H9 (cell line): Measurements from ENCODE around the gene STAB2. TPM values are rescaled to one million over a fixed set of nuclear protein-coding genes. Genes with fewer than 3 reads are reported as not detected.

Experiments
- DNase-seq: peaks from one replicate; pipeline ENCODE4 v3.0.0-alpha.2; 2017
- H2AFZ ChIP-seq: one replicate; pipeline ENCODE4 v1.6.1; 2013; ENCODE audit warnings: mild to moderate bottlenecking, low read length, control low read depth, moderate library complexity
- H2AK5ac ChIP-seq: 2 replicates; pipeline ENCODE4 v1.6.1; 2013; ENCODE audit warnings: low read length, control low read depth, mixed read lengths; ENCODE audit not compliant: insufficient read length
- H2BK120ac ChIP-seq: one replicate; pipeline ENCODE4 v1.6.1; 2013; ENCODE audit warnings: low read depth, mild to moderate bottlenecking, low read length, control low read depth, inconsistent platforms; ENCODE audit not compliant: poor library complexity, severe bottlenecking
- H2BK12ac ChIP-seq: 2 replicates; pipeline ENCODE4 v1.6.1; 2013; ENCODE audit warnings: low read length, control low read depth, mixed read lengths, low read depth; ENCODE audit not compliant: insufficient read length
- H2BK15ac ChIP-seq: 2 replicates; pipeline ENCODE4 v1.6.1; 2013; ENCODE audit warnings: low read depth, low read length, control low read depth
- H2BK20ac ChIP-seq: one replicate; pipeline ENCODE4 v1.6.1; 2013; ENCODE audit warnings: low read depth, mild to moderate bottlenecking, low read length, control low read depth, inconsistent platforms; ENCODE audit not compliant: poor library complexity, severe bottlenecking
- H2BK5ac ChIP-seq: 2 replicates; pipeline ENCODE4 v1.6.1; 2013; ENCODE audit warnings: low read length, control low read depth, mixed read lengths; ENCODE audit not compliant: insufficient read length
- H3K14ac ChIP-seq: 2 replicates; pipeline ENCODE4 v1.6.1; 2013; ENCODE audit warnings: low read length, control low read depth; ENCODE audit not compliant: insufficient read depth
- H3K18ac ChIP-seq: 2 replicates; pipeline ENCODE4 v1.6.1; 2013; ENCODE audit warnings: low read depth, mild to moderate bottlenecking, mixed read lengths, low read length, control low read depth; ENCODE audit not compliant: insufficient read length
- H3K23ac ChIP-seq: 2 replicates; pipeline ENCODE4 v1.6.1; 2013; ENCODE audit warnings: low read length, control low read depth, mixed read lengths, low read depth; ENCODE audit not compliant: insufficient read length
- H3K23me2 ChIP-seq: 2 replicates; pipeline ENCODE4 v1.6.1; 2013; ENCODE audit warnings: low read depth, mild to moderate bottlenecking, mixed read lengths, low read length, control low read depth; ENCODE audit not compliant: insufficient read length, poor library complexity, severe bottlenecking
- H3K27ac ChIP-seq: 2 replicates; pipeline ENCODE4 v1.5.1; 2013; ENCODE audit warnings: low read length, control low read depth, mixed read lengths, low read depth; ENCODE audit not compliant: insufficient read length
- H3K27me3 ChIP-seq: 2 replicates; pipeline ENCODE4 v1.6.1; 2013; ENCODE audit warnings: low read length, control low read depth, inconsistent platforms; ENCODE audit not compliant: insufficient read depth
- H3K4ac ChIP-seq: 2 replicates; pipeline ENCODE4 v1.6.1; 2013; ENCODE audit warnings: low read depth, mild to moderate bottlenecking, control low read depth, inconsistent platforms, low read length, moderate library complexity
- H3K4me1 ChIP-seq: 2 replicates; pipeline ENCODE4 v1.6.1; 2013; ENCODE audit warnings: low read length, control low read depth, inconsistent platforms; ENCODE audit not compliant: insufficient read depth
- H3K4me2 ChIP-seq: 2 replicates; pipeline ENCODE4 v1.6.1; 2013; ENCODE audit warnings: low read length, control low read depth, mixed read lengths; ENCODE audit not compliant: insufficient read length, insufficient read depth
- H3K56ac ChIP-seq: 2 replicates; pipeline ENCODE4 v1.6.1; 2013; ENCODE audit warnings: low read depth, mild to moderate bottlenecking, mixed read lengths, low read length, control low read depth; ENCODE audit not compliant: insufficient read length
- H3K79me1 ChIP-seq: 2 replicates; pipeline ENCODE4 v1.6.1; 2013; ENCODE audit warnings: low read depth, mild to moderate bottlenecking, moderate library complexity, low read length, control low read depth, inconsistent platforms; ENCODE audit not compliant: insufficient read depth, poor library complexity, severe bottlenecking
- H3K79me2 ChIP-seq: 2 replicates; pipeline ENCODE4 v1.6.1; 2013; ENCODE audit warnings: low read length, control low read depth, inconsistent platforms; ENCODE audit not compliant: insufficient read depth
- H3K9ac ChIP-seq: 2 replicates; pipeline ENCODE4 v1.6.1; 2013; ENCODE audit warnings: low read length, control low read depth, mixed read lengths; ENCODE audit not compliant: insufficient read length; ENCODE audit errors: extremely low read depth
- H3K9me3 ChIP-seq: one replicate; pipeline ENCODE4 v1.6.1; 2013; ENCODE audit warnings: low read depth, low read length, inconsistent platforms; ENCODE audit not compliant: control insufficient read depth
- H3T11ph ChIP-seq: one replicate; pipeline ENCODE4 v1.6.1; 2013; ENCODE audit warnings: mild to moderate bottlenecking, low read length, control low read depth, inconsistent platforms
- H4K20me1 ChIP-seq: one replicate; pipeline ENCODE4 v1.6.1; 2013; ENCODE audit not compliant: control insufficient read depth, insufficient read length, insufficient read depth
- H4K5ac ChIP-seq: 2 replicates; pipeline ENCODE4 v1.6.1; 2013; ENCODE audit warnings: low read depth, mild to moderate bottlenecking, mixed read lengths, low read length, control low read depth; ENCODE audit not compliant: insufficient read length
- H4K8ac ChIP-seq: replicated peaks from 2 replicates; pipeline ENCODE4 v1.6.1; 2013; ENCODE audit warnings: low read length, control low read depth, mixed read lengths, low read depth; ENCODE audit not compliant: insufficient read length
- H4K91ac ChIP-seq: 2 replicates; pipeline ENCODE4 v1.6.1; 2013; ENCODE audit warnings: low read depth, mild to moderate bottlenecking, moderate library complexity, mixed read lengths, low read length, control low read depth; ENCODE audit not compliant: insufficient read length
- H3K27ac Mint-ChIP-seq, 3 experiments: 2 replicates in 2 of 3; 3 replicates in 1 of 3; pipeline ENCODE4 v1.8.0; 2020 to 2021; ENCODE audit warnings: mixed read lengths in 3 of 3, mild to moderate bottlenecking in 1 of 3, moderate library complexity in 1 of 3
- H3K27me3 Mint-ChIP-seq: 2 replicates; pipeline ENCODE4 v1.8.0; 2021; ENCODE audit warnings: low read depth, mild to moderate bottlenecking, moderate library complexity, mixed read lengths
- H3K36me3 Mint-ChIP-seq, 3 experiments: 2 replicates in 2 of 3; 3 replicates in 1 of 3; pipeline ENCODE4 v1.8.0; 2020 to 2021; ENCODE audit warnings: low read depth in 3 of 3, mixed read lengths in 3 of 3; ENCODE audit not compliant: insufficient read depth in 1 of 3
- H3K4me1 Mint-ChIP-seq, 2 experiments: 2 replicates each; pipeline ENCODE4 v1.8.0; 2020; ENCODE audit warnings: mixed read lengths in 2 of 2
- H3K4me3 Mint-ChIP-seq, 2 experiments: 2 replicates in 1 of 2; 3 replicates in 1 of 2; pipeline ENCODE4 v1.8.0; 2020 to 2021; ENCODE audit warnings: mild to moderate bottlenecking in 2 of 2, mixed read lengths in 2 of 2, moderate library complexity in 1 of 2
- H3K9me3 Mint-ChIP-seq, 2 experiments: 2 replicates in 1 of 2; 3 replicates in 1 of 2; pipeline ENCODE4 v1.8.0; 2020; ENCODE audit warnings: mild to moderate bottlenecking in 2 of 2, mixed read lengths in 2 of 2, moderate library complexity in 1 of 2
- WGBS: extraction: QIAGEN DNeasy Blood & Tissue Kit; methylation state at CpG from one replicate; pipeline ENCODE4 v1.1.7; 2013; ENCODE audit warnings: missing lambda C conversion rate, low lambda C conversion rate, mixed read lengths; ENCODE audit not compliant: insufficient read length; ENCODE audit errors: extremely low coverage; 5-methylcytosine and 5-hydroxymethylcytosine counted together
- total RNA-seq: library from RNA; stranded (reverse); gene quantifications from 2 replicates; pipeline ENCODE4 v1.2.1, GENCODE V29; 2021
- TF ChIP-seq, protein P1 (sequence below): fragments of 200-600 bp; sonication (generic); conservative IDR thresholded peaks from 3 replicates; pipeline ENCODE4 v1.8.0; 2021; ENCODE audit warnings: antibody characterized with exemption, mild to moderate bottlenecking

Gene STAB2
- total RNA-seq, 1 experiment from 2014 or later: 0.02 TPM

DNA sequence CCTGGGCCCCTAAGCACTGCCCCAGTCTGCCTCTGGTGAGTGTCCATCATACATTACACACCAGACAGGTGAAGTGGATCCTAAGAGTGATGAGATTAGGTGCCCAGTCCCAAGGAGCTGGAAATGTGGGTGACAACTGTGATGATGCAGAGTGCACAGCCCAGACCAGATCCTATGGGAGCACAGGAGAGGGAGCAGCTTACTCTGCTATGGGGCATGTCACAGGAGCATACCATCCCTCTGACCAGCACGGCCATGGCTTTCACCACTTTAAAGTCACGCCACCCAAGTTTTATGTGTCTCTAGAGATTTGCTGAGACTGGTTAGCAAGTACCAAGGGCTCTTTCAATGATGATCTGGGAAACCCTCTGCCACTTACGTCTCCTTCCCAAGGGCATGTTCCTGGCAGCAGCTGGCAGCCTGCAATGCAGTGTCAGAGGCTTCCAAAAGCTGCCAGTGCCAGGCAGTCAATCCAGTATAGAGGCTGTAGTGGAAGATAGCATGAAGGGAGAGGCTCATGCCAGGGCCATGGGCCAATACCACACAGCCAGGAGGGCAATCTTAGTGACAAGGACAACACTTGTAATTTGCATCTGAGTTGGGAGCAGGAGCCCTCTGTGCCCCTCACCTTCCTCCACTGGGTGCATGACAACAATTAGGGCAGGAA is 40.2 kb downstream of the STAB2 start:
- DNase-seq: no peak
- no peaks in the 10 kb centered on the region for H3K23me2 ChIP-seq
- H3K27me3 ChIP-seq: no peaks in the 10 kb centered on the region
- Mint-ChIP-seq H3K36me3 (no peaks in the 10 kb centered on the region), H3K9me3 (peaks cover 0 to 5% of the 10 kb centered on the region in 2 experiments; a peak in 1 of 5 replicates), H3K27ac (no peak overlapping the region), H3K27me3 (peaks cover 1% of the 10 kb centered on the region; the same call in 1 of the 2 replicates), H3K4me3 (no peak overlapping the region), H3K4me1 (no peaks in the 10 kb centered on the region)
- no peaks in the 10 kb centered on the region for H3K79me1 ChIP-seq
- no peaks in the 10 kb centered on the region for H3K79me2 ChIP-seq
- no peaks in the 10 kb centered on the region for H3K9me3 ChIP-seq
- H3K4me2 ChIP-seq: no peak overlapping the region
- H2BK5ac ChIP-seq: no peak overlapping the region
- no peak overlapping the region for H3K4ac ChIP-seq
- no peak overlapping the region for H2BK20ac ChIP-seq
- H2BK120ac ChIP-seq: no peak overlapping the region
- H2BK15ac ChIP-seq: no peak overlapping the region
- H3K27ac ChIP-seq: no peak overlapping the region
- whole genome bisulfite sequencing: no CpG with 5 or more reads among the region's 3 CpGs
- TF ChIP-seq, protein P1, sequence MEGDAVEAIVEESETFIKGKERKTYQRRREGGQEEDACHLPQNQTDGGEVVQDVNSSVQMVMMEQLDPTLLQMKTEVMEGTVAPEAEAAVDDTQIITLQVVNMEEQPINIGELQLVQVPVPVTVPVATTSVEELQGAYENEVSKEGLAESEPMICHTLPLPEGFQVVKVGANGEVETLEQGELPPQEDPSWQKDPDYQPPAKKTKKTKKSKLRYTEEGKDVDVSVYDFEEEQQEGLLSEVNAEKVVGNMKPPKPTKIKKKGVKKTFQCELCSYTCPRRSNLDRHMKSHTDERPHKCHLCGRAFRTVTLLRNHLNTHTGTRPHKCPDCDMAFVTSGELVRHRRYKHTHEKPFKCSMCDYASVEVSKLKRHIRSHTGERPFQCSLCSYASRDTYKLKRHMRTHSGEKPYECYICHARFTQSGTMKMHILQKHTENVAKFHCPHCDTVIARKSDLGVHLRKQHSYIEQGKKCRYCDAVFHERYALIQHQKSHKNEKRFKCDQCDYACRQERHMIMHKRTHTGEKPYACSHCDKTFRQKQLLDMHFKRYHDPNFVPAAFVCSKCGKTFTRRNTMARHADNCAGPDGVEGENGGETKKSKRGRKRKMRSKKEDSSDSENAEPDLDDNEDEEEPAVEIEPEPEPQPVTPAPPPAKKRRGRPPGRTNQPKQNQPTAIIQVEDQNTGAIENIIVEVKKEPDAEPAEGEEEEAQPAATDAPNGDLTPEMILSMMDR: no peak
- no peak overlapping the region for H2AFZ ChIP-seq
- no peak overlapping the region for H3K23ac ChIP-seq
- no peaks in the 10 kb centered on the region for H3K4me1 ChIP-seq
- no peak overlapping the region for H3K56ac ChIP-seq
- H2BK12ac ChIP-seq: no peak overlapping the region
- H4K20me1 ChIP-seq: no peaks in the 10 kb centered on the region
- no peak overlapping the region for H3K18ac ChIP-seq
- no peak overlapping the region for H3K14ac ChIP-seq
- H4K8ac ChIP-seq: no peak overlapping the region
- H2AK5ac ChIP-seq: no peak overlapping the region
- no peak overlapping the region for H4K5ac ChIP-seq
- no peak overlapping the region for H3T11ph ChIP-seq
- no peak overlapping the region for H4K91ac ChIP-seq
- H3K9ac ChIP-seq: no peak overlapping the region
